Measurements from ENCODE around the gene PTMS. TPM values are rescaled to one million over a fixed set of nuclear protein-coding genes. Genes with fewer than 3 reads are reported as not detected.

The PTMS gene
- total RNA-seq, 2 donors from 2014 or later: 285 to 339 TPM

DNA sequence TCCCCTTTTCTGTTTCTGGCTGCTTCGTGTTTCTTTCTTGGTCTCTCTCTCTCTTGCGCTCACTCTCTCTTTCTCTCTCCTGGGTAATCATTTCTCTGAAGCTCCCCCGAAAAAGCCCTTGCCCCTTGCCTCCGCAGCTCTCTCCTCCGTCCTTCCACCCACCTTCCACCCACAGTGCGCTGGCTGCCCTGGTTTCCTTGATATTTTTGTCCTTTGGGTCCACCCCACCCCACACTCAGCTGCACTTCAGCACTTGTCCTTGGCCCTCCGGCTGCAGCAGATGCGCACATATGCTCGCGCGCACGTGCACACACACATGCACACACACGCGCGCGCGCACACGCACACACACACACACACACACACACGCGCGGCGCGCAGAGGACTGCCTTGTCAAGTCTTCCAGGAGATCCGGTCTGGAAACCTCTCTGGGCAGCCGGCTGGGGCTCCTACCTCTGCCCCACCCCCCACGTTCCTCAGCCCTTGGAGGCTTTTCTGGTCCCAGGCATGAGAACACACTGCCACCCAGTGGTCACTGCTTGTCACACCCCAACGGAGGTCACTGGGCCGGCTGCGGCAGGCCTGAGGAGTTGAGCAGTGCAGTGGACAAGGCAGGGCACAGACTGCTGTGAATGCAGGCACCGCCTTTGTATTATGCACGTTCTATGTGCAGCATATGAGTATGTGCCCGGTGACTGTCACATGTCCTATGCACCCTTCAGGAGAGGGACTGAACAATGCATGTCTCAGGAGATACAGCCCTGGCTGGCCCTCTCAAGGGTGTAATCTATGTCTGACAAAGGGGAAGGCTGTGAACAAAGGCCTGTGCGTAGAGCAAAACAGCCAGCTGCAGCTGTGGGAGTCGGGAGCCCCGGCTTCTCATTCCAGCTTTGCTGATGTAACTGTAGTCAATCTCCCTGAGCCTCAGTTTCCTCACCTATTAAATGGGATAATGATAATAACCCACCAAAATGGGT lies 12.7 kb downstream of the PTMS start:
- 3% methylated on average over 35 of the region's 35 CpGs for WGBS
- H3K4me3 ChIP-seq: peak overlapping the region; percentile 20 to 34
- H3K36me3 ChIP-seq: no peaks in the 10 kb centered on the region
- no peaks in the 10 kb centered on the region for H3K27me3 ChIP-seq (replicated peaks; ENCODE audit: insufficient read depth)
- intact Hi-C loops (cut with DNase I): loop anchor here (2.0 to 5.0 kb wide), 3 partner anchors 26 to 162 kb away; partner anchors contain the start of gene MLF2
- TF ChIP-seq CTCF (IDR thresholded peaks at IDR 0.05): peak; percentile 93 to 100 (median 98)
- peak; percentile 52 for TF ChIP-seq POLR2A (IDR thresholded peaks at IDR 0.05)
- TF ChIP-seq POLR2AphosphoS5 (IDR thresholded peaks at IDR 0.05): peak; percentile 97
- no peaks in the 10 kb centered on the region for H3K9me3 ChIP-seq
- peaks cover 2% of the 10 kb centered on the region for H3K4me1 ChIP-seq (replicated peaks)
- peak overlapping the region; percentile 89 to 92 for H3K27ac ChIP-seq
- DNase-seq (ENCODE audit: low spot score): peak; percentile 98

- Histone ChIP-seq H3K27me3 (replicated peaks; ENCODE audit: insufficient read depth) (no peaks in the 10 kb centered on the region), H3K9me3 (no peaks in the 10 kb centered on the region), H3K4me3 (no peak overlapping the region), H3K27ac (peak overlapping the region; percentile 89 to 92), H3K36me3 (no peaks in the 10 kb centered on the region), H3K4me1 (replicated peaks) (peaks cover 2% of the 10 kb centered on the region)
- intact Hi-C loops (cut with DNase I): loop anchor here (2.0 to 5.0 kb wide), 3 partner anchors 27 to 163 kb away; partner anchors contain the start of gene MLF2
- DNase-seq (ENCODE audit: low spot score): no peak
- TF ChIP-seq CTCF (IDR thresholded peaks at IDR 0.05) (no peak), POLR2A (IDR thresholded peaks at IDR 0.05) (no peak), POLR2AphosphoS5 (IDR thresholded peaks at IDR 0.05) (no peak)
- WGBS: 72% methylated on average over 6 of the region's 6 CpGs
Measured at GRCh38 chr12:6779708-6780432, 13.7 kb downstream of the PTMS start.

DNA sequence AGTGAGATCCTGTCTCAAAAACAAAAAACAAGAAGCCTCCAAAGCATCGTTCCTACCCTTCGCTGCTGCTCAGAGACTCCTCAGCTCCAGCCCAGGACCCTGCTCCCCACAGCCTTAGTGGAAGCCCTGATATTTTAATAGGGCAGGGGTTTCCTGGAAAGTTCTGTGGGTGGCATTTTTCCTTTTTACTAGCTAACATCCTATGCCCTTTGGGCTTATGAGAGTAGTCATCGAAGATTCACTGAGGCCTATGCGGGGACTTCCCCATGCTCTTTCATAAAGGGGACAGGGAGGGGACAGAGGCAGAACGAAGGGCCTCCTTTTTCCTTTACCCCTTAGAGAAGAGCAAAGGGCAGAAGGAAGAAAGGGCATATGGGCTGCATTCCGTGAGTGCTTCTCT lies 14.4 kb downstream of the PTMS start:
- DNase-seq (ENCODE audit: low spot score): no peak
- Histone ChIP-seq H3K27me3 (replicated peaks; ENCODE audit: insufficient read depth) (no peaks in the 10 kb centered on the region), H3K27ac (peak overlapping the region; percentile 57 to 89), H3K4me3 (no peak overlapping the region), H3K9me3 (no peaks in the 10 kb centered on the region), H3K4me1 (replicated peaks) (peaks cover 2% of the 10 kb centered on the region), H3K36me3 (no peaks in the 10 kb centered on the region)
- intact Hi-C loops (cut with DNase I): no loop called here
- TF ChIP-seq POLR2A (IDR thresholded peaks at IDR 0.05): no peak
- no peak for TF ChIP-seq CTCF (IDR thresholded peaks at IDR 0.05)
- TF ChIP-seq POLR2AphosphoS5 (IDR thresholded peaks at IDR 0.05): no peak
- WGBS: 89% methylated on average over 6 of the region's 6 CpGs

GRCh38 chr12:6782119-6782518 lies 16.0 kb downstream of the PTMS start:
- H3K4me1 ChIP-seq (replicated peaks): peaks cover 2% of the 10 kb centered on the region
- no peak for DNase-seq (ENCODE audit: low spot score)
- H3K27me3 ChIP-seq (replicated peaks; ENCODE audit: insufficient read depth): no peaks in the 10 kb centered on the region
- TF ChIP-seq POLR2A (IDR thresholded peaks at IDR 0.05): no peak
- no peak for TF ChIP-seq CTCF (IDR thresholded peaks at IDR 0.05)
- TF ChIP-seq POLR2AphosphoS5 (IDR thresholded peaks at IDR 0.05): no peak
- intact Hi-C loops (cut with DNase I): no loop called here
- 78% methylated on average over 6 of the region's 6 CpGs for WGBS
- no peaks in the 10 kb centered on the region for H3K36me3 ChIP-seq
- H3K9me3 ChIP-seq: no peaks in the 10 kb centered on the region
- H3K4me3 ChIP-seq: no peak overlapping the region
- no peak overlapping the region for H3K27ac ChIP-seq

Data from prostate gland (tissue), 2 donors.